ENCODE measurements around the gene TSHR.
A peak's percentile ranks its signal among the peaks of the same experiment; 100 is the strongest.
"Not testable (repeated sequence)": the region's sequence is repeated elsewhere in the genome, so short reads cannot be mapped to it uniquely, and the experiment has no call there.

The TSHR gene

DNA sequence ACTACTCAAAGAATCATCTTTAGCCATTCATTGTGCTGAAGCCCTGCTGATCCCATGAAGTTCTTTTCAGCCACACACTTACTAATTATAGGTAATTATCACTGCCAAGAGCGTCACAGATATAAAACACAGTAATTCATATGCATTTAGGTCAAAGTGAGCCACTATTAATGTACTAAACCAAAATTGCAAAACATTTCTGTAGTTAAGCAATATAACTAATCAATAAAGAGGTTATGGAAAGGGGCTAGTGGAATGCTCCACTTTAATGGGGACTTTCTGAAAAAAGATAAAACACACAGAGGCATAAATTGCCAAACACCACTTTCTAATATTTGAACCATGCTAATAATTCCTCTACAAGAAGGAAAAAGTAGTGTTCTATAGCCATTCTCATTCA, 7.1 kb upstream of the TSHR start:
- no peak overlapping the region for H3K27ac ChIP-seq (ENCODE audit: insufficient read depth, low read depth, low read length, poor library complexity, severe bottlenecking)
- no peaks in the 10 kb centered on the region for H3K36me3 ChIP-seq (ENCODE audit: control insufficient read depth, insufficient read depth, low read length)
- H3K9me3 ChIP-seq (ENCODE audit: control insufficient read depth, low read length), result no peaks in the 10 kb centered on the region
- H3K27me3 ChIP-seq (ENCODE audit: control insufficient read depth, insufficient read depth, low read length, poor library complexity, severe bottlenecking), result no peaks in the 10 kb centered on the region
- 80 to 83% methylated on average over 1 of the region's 1 CpG for WGBS, 2 experiments
- H3K4me3 ChIP-seq (ENCODE audit: insufficient read depth, low read depth, low read length), result no peak overlapping the region
- H3K4me1 ChIP-seq (ENCODE audit: control insufficient read depth, insufficient read depth, low read length), result no peaks in the 10 kb centered on the region

DNA sequence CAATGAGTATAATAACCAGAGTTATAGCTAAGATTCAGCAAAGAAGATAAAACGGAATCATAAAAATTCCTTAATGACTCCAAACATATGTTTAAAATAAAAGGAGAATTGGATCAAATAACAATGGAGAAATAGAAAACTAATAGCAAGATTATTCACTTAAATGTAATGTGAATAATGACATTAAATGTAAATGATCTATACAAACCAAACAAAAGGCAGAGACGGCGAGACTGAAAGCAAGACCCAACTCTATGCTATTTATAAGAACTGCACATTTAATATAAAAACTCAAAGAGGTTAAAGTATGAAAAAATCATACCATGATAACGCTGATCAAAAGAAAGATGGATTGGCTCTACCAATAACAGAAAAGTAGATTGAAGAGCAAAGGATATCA, 3.9 kb upstream of the TSHR start:
- no peaks in the 10 kb centered on the region for H3K4me1 ChIP-seq (ENCODE audit: control insufficient read depth, insufficient read depth, low read length)
- H3K4me3 ChIP-seq (ENCODE audit: insufficient read depth, low read depth, low read length), result no peak overlapping the region
- H3K36me3 ChIP-seq (ENCODE audit: control insufficient read depth, insufficient read depth, low read length), result no peaks in the 10 kb centered on the region
- WGBS, 2 experiments, result 100% methylated on average over 1 of the region's 4 CpGs; no CpG with 5 or more reads in 1 of the 2 experiments
- H3K27ac ChIP-seq (ENCODE audit: insufficient read depth, low read depth, low read length, poor library complexity, severe bottlenecking), result no peak overlapping the region
- H3K9me3 ChIP-seq (ENCODE audit: control insufficient read depth, low read length), result no peaks in the 10 kb centered on the region
- peaks cover 16% of the 10 kb centered on the region for H3K27me3 ChIP-seq (ENCODE audit: control insufficient read depth, insufficient read depth, low read length, poor library complexity, severe bottlenecking)

DNA sequence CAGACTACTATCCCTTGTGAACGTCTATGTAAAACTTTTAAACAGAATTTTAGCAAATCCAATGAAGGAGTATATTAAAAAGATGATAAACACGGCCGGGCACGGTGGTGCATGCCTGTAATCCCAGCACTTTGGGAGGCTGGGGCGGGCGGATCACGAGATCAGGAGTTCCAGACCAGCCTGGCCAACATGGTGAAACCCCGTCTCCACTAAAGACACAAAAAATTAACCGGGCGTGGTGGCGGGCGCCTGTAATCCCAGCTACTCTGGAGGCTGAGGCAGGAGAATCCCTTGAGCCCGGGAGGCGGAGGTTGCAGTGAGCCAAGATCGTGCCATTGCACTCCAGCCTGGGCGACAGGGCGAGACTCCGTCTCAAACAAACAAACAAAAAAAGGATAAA, 2.2 kb upstream of the TSHR start:
- not testable (repeated sequence) for H3K4me3 ChIP-seq (ENCODE audit: insufficient read depth, low read depth, low read length); H3K9me3 ChIP-seq (ENCODE audit: control insufficient read depth, low read length); H3K36me3 ChIP-seq (ENCODE audit: control insufficient read depth, insufficient read depth, low read length); H3K27ac ChIP-seq (ENCODE audit: insufficient read depth, low read depth, low read length, poor library complexity, severe bottlenecking); H3K4me1 ChIP-seq (ENCODE audit: control insufficient read depth, insufficient read depth, low read length)
- 90 to 95% methylated on average over 18 of the region's 18 CpGs for WGBS, 2 experiments
- H3K27me3 ChIP-seq (ENCODE audit: control insufficient read depth, insufficient read depth, low read length, poor library complexity, severe bottlenecking), result peaks cover 16% of the 10 kb centered on the region

DNA sequence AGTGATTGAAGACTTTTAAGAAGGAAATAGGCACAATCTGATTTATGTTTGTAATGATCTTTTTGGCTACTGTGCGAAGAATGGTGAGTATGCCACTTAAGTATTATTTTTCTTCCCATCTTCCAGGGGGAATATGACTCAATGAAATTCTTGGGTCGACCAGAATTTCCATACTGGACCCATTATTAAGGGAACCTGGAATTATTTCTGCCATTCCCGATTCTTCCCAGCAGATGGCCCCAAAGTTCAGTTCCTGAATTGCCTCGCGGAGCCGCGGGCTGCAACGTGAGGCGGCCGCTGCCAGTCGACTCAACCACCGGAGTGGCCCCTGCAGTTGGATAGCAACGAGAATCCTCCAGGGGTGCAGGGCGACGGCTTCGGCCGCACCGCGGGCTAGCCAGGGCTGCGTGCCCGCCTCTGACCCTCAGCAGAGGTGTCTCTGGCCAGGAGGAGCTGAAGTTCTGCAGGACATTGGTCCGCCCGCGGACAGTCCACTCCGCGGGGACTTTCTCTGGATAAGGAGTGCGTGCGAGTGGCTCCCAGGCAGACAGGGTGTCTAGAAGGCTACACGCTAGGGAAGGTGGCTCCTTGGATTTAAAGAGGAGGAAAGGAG, 628 bp upstream of the TSHR start:
- WGBS, 2 experiments, result 1% methylated on average over 28 to 29 of the region's 29 CpGs
- Histone ChIP-seq H3K36me3 (ENCODE audit: control insufficient read depth, insufficient read depth, low read length) (no peaks in the 10 kb centered on the region), H3K4me3 (ENCODE audit: insufficient read depth, low read depth, low read length) (peak overlapping the region; percentile 13), H3K27ac (ENCODE audit: insufficient read depth, low read depth, low read length, poor library complexity, severe bottlenecking) (no peak overlapping the region), H3K4me1 (ENCODE audit: control insufficient read depth, insufficient read depth, low read length) (no peaks in the 10 kb centered on the region), H3K9me3 (ENCODE audit: control insufficient read depth, low read length) (no peaks in the 10 kb centered on the region), H3K27me3 (ENCODE audit: control insufficient read depth, insufficient read depth, low read length, poor library complexity, severe bottlenecking) (peaks cover 16% of the 10 kb centered on the region)

DNA sequence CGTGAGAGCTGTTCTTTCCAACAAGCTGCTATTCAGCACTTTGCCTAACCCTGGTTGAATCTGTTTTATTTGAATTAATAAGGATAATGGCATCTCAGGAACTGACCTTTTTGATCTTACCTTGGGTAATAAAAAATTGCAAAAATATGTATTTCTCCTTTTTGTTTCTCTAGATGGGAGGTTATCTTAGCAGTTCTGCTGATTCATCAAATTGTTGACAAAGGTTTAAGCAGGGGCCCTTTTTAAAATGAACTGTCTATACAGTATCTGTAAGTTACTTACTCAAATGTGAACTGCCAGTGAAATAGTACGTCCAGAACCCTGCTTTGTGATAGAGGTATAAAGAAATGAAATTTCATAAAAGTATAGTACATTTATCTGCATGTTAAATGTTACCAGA, 681 bp downstream of the TSHR start:
- H3K36me3 ChIP-seq (ENCODE audit: control insufficient read depth, insufficient read depth, low read length), result no peaks in the 10 kb centered on the region
- H3K9me3 ChIP-seq (ENCODE audit: control insufficient read depth, low read length), result no peaks in the 10 kb centered on the region
- H3K4me1 ChIP-seq (ENCODE audit: control insufficient read depth, insufficient read depth, low read length), result no peaks in the 10 kb centered on the region
- no peak overlapping the region for H3K27ac ChIP-seq (ENCODE audit: insufficient read depth, low read depth, low read length, poor library complexity, severe bottlenecking)
- 85 to 90% methylated on average over 1 of the region's 2 CpGs for WGBS, 2 experiments
- peaks cover 16% of the 10 kb centered on the region for H3K27me3 ChIP-seq (ENCODE audit: control insufficient read depth, insufficient read depth, low read length, poor library complexity, severe bottlenecking)
- H3K4me3 ChIP-seq (ENCODE audit: insufficient read depth, low read depth, low read length), result no peak overlapping the region

DNA sequence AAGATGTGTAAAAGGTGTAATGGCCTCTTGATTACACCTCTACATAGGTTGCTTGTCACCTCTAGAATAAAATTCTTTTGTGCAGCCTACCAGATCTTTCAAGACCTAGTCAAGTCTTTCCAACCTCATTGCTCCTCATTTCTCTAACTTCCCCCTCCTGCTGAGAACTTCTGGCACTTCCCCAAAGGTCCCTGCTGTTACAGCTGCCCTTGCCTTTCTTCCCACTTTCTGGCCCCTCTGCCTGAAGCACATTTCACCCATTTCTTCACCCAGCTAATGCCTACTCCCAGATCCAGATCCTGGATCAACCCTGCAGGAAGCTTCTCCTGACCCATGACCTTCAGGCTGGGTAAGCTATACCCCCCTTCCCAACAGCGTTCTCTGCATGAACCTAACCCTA, 1.5 kb downstream of the TSHR start:
- 92 to 100% methylated on average over 1 of the region's 1 CpG for WGBS, 2 experiments
- Histone ChIP-seq H3K27me3 (ENCODE audit: control insufficient read depth, insufficient read depth, low read length, poor library complexity, severe bottlenecking) (peaks cover 16% of the 10 kb centered on the region), H3K4me1 (ENCODE audit: control insufficient read depth, insufficient read depth, low read length) (no peaks in the 10 kb centered on the region)

DNA sequence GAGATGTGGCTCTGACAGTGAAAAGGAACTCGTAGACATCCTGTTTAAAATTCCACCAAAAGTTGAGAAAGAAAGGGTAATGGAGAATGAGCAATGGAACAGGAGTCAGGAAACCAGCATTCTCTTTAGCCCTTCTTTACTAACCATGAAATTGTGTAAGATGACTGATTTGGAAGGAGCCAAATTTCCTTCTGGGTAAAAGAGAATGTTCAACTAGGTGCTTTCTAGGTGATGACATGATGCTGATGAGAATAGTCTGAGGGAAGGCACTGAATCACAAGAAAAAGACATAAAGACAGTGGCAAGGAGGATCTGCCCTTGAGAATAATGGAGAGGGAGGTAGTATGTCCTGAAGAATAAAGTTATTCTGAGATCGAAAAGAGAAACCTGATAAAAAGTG, 2.2 kb downstream of the TSHR start:
- H3K27me3 ChIP-seq (ENCODE audit: control insufficient read depth, insufficient read depth, low read length, poor library complexity, severe bottlenecking), result peaks cover 16% of the 10 kb centered on the region
- H3K9me3 ChIP-seq (ENCODE audit: control insufficient read depth, low read length), result no peaks in the 10 kb centered on the region
- WGBS, 2 experiments, result 94 to 97% methylated on average over 2 of the region's 2 CpGs
- no peak overlapping the region for H3K27ac ChIP-seq (ENCODE audit: insufficient read depth, low read depth, low read length, poor library complexity, severe bottlenecking)
- H3K4me1 ChIP-seq (ENCODE audit: control insufficient read depth, insufficient read depth, low read length), result no peaks in the 10 kb centered on the region
- H3K4me3 ChIP-seq (ENCODE audit: insufficient read depth, low read depth, low read length), result no peak overlapping the region
- no peaks in the 10 kb centered on the region for H3K36me3 ChIP-seq (ENCODE audit: control insufficient read depth, insufficient read depth, low read length)

More for the DNA sequence above, 1.5 kb downstream of the TSHR start:
- Histone ChIP-seq H3K27ac (ENCODE audit: insufficient read depth, low read depth, low read length, poor library complexity, severe bottlenecking) (no peak overlapping the region), H3K4me3 (ENCODE audit: insufficient read depth, low read depth, low read length) (no peak overlapping the region), H3K9me3 (ENCODE audit: control insufficient read depth, low read length) (no peaks in the 10 kb centered on the region), H3K36me3 (ENCODE audit: control insufficient read depth, insufficient read depth, low read length) (no peaks in the 10 kb centered on the region)

DNA sequence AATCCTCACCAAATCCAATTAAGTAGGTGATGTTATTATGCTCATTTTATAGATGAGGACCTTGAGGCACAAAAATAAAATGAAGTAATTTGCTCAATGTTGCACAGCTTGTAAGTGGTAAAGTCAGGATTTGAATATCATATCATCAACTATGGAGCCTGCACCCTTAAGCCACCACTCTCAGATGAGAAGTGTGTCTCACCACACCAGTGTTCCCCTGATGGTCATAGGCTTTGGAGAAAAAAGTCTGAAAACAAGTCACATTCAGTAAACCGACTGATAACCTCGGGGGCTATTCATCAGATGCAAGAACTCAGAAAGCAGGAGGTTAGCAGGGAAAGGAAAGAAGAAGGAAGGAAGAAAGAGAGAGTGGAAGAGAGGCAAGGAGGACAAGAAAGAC, 2.8 kb downstream of the TSHR start:
- WGBS, 2 experiments, result 91% methylated on average over 2 of the region's 2 CpGs
- Histone ChIP-seq H3K9me3 (ENCODE audit: control insufficient read depth, low read length) (no peaks in the 10 kb centered on the region), H3K36me3 (ENCODE audit: control insufficient read depth, insufficient read depth, low read length) (no peaks in the 10 kb centered on the region)

DNA sequence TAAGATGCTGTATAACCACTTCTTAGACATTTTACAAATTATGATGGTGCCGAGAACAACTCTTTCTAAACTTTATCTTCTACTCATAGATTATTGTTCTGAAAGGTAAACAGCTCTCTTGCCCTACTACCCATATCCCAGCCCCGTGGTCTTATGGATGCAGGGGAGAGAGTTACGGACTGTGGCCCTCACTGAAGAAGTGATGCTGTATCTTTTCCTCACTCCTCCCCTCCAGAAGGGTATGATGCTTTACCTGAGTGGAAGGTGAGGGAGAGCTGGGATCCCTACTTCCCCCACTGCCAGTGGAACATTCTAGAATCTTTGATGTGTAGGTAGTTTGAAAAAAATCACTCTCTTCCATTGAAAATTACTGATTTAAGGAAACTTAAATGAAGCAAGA, 3.5 kb downstream of the TSHR start:
- 87 to 96% methylated on average over 2 to 3 of the region's 3 CpGs for WGBS, 2 experiments
- no peak overlapping the region for H3K4me3 ChIP-seq (ENCODE audit: insufficient read depth, low read depth, low read length)

More for the DNA sequence above, 2.8 kb downstream of the TSHR start:
- H3K4me3 ChIP-seq (ENCODE audit: insufficient read depth, low read depth, low read length), result no peak overlapping the region
- no peak overlapping the region for H3K27ac ChIP-seq (ENCODE audit: insufficient read depth, low read depth, low read length, poor library complexity, severe bottlenecking)
- no peaks in the 10 kb centered on the region for H3K4me1 ChIP-seq (ENCODE audit: control insufficient read depth, insufficient read depth, low read length)
- H3K27me3 ChIP-seq (ENCODE audit: control insufficient read depth, insufficient read depth, low read length, poor library complexity, severe bottlenecking), result peaks cover 16% of the 10 kb centered on the region

DNA sequence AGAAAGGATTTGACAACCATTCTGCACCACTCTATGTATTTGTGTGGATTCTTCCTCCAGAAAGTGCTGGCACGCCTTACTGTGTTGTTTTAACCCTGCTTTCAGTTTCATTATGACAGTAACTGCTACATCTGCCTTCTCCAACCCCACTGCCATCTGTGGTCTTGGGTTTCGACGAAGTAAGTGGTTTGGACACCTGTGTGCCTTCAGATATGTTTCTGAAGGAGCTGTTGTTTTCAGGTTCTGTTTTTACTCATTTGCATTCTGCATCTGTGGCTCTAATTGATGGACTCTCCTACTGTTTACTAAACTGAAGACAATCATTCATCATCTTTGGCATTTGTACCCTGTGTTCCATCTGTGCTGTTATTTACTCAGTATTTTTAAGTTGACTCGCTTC, 4.1 kb downstream of the TSHR start:
- Histone ChIP-seq H3K27ac (ENCODE audit: insufficient read depth, low read depth, low read length, poor library complexity, severe bottlenecking) (no peak overlapping the region), H3K27me3 (ENCODE audit: control insufficient read depth, insufficient read depth, low read length, poor library complexity, severe bottlenecking) (peaks cover 16% of the 10 kb centered on the region), H3K4me1 (ENCODE audit: control insufficient read depth, insufficient read depth, low read length) (no peaks in the 10 kb centered on the region), H3K36me3 (ENCODE audit: control insufficient read depth, insufficient read depth, low read length) (no peaks in the 10 kb centered on the region), H3K4me3 (ENCODE audit: insufficient read depth, low read depth, low read length) (no peak overlapping the region), H3K9me3 (ENCODE audit: control insufficient read depth, low read length) (no peaks in the 10 kb centered on the region)
- WGBS, 2 experiments, result 94% methylated on average over 3 to 4 of the region's 4 CpGs

More for the DNA sequence above, 3.5 kb downstream of the TSHR start:
- Histone ChIP-seq H3K27me3 (ENCODE audit: control insufficient read depth, insufficient read depth, low read length, poor library complexity, severe bottlenecking) (peaks cover 16% of the 10 kb centered on the region), H3K27ac (ENCODE audit: insufficient read depth, low read depth, low read length, poor library complexity, severe bottlenecking) (no peak overlapping the region), H3K4me1 (ENCODE audit: control insufficient read depth, insufficient read depth, low read length) (no peaks in the 10 kb centered on the region), H3K36me3 (ENCODE audit: control insufficient read depth, insufficient read depth, low read length) (no peaks in the 10 kb centered on the region), H3K9me3 (ENCODE audit: control insufficient read depth, low read length) (no peaks in the 10 kb centered on the region)

DNA sequence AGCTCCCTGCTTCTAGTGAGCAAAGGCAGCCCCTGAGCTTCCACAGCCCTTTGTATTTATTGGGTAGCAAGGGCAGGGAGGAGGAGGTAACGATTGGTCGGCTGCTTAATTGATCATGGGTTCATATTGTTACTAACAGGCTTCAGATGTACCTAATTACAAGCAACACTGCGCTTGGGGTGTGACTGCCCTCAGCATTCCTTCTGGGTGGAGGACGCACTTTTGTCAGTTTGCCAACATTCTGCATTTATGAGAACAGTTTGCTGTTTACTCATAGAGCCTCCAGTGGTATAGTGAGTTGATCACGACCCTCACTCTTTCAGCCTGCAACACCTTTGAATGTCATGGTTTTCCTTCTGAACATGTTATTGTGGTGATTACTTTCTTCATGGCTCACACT, 9.6 kb downstream of the TSHR start:
- Histone ChIP-seq H3K36me3 (ENCODE audit: control insufficient read depth, insufficient read depth, low read length) (no peaks in the 10 kb centered on the region), H3K9me3 (ENCODE audit: control insufficient read depth, low read length) (no peaks in the 10 kb centered on the region), H3K27me3 (ENCODE audit: control insufficient read depth, insufficient read depth, low read length, poor library complexity, severe bottlenecking) (no peaks in the 10 kb centered on the region), H3K4me3 (ENCODE audit: insufficient read depth, low read depth, low read length) (no peak overlapping the region), H3K4me1 (ENCODE audit: control insufficient read depth, insufficient read depth, low read length) (no peaks in the 10 kb centered on the region), H3K27ac (ENCODE audit: insufficient read depth, low read depth, low read length, poor library complexity, severe bottlenecking) (no peak overlapping the region)
- WGBS, 2 experiments, result 82 to 84% methylated on average over 4 to 5 of the region's 5 CpGs

Data from ectodermal cell (in vitro differentiated cells).